Measurements from ENCODE around the gene CAP2. TPM values are rescaled to one million over a fixed set of nuclear protein-coding genes. Genes with fewer than 3 reads are reported as not detected.

CAP2 gene
- total and polyA plus RNA-seq, 9 of the 15 experiments (the other 6 are each of a cell fraction or from before 2014, with no cell fraction given): not detected

- TF ChIP-seq ZBTB26 (CRISPR knock-in tag; IDR thresholded peaks at IDR 0.05) (no peak), ELF1 (tag; IDR thresholded peaks at IDR 0.05) (no peak), CBX2 (IDR thresholded peaks at IDR 0.05; ENCODE audit: insufficient read depth, low read length, poor library complexity, severe bottlenecking) (no peak), SIRT6 (IDR thresholded peaks at IDR 0.05; ENCODE audit: low read depth, low read length) (no peak), ZFP1 (CRISPR knock-in tag; IDR thresholded peaks at IDR 0.05) (no peak), ZNF121 (CRISPR knock-in tag; conservative IDR thresholded peaks at IDR 0.05) (no peak), ZNF318 (IDR thresholded peaks at IDR 0.05; ENCODE audit: borderline replicate concordance in 1 of 2, low read depth in 1 of 2) (no peak), SP1 (CRISPR knock-in tag; IDR thresholded peaks at IDR 0.05) (no peak), E2F1 (CRISPR knock-in tag; IDR thresholded peaks at IDR 0.05) (no peak), ZSCAN29 (IDR thresholded peaks at IDR 0.05) (no peak), KAT2B (IDR thresholded peaks at IDR 0.05; ENCODE audit: low read depth, low read length) (no peak)
Observed at GRCh38 chr6:17354700-17355403, 38.5 kb upstream of the CAP2 start (continued).
